ENCODE results near the gene EIF4B. TPM values are rescaled to one million over a fixed set of nuclear protein-coding genes. Genes with fewer than 3 reads are reported as not detected.

EIF4B gene
- total RNA-seq, 6 donors from 2014 or later = 222 to 451 (median 363) TPM

GRCh38 chr12:53060064-53060720 lies 53.9 kb downstream of the EIF4B start:
- TF ChIP-seq CTCF (IDR thresholded peaks at IDR 0.05) (no peak), POLR2AphosphoS5 (IDR thresholded peaks at IDR 0.05) (no peak), EP300 (IDR thresholded peaks at IDR 0.05) (no peak), POLR2A (IDR thresholded peaks at IDR 0.05) (no peak)
- H3K27me3 ChIP-seq = no peaks in the 10 kb centered on the region
- WGBS, 2 donors = 81 to 89% methylated on average over 7 to 17 of the region's 17 CpGs
- ATAC-seq (ENCODE audit: low FRiP score in 2 of 2) (no peak), DNase-seq (no peak)
- H3K27ac ChIP-seq = peak overlapping the region in 3 of 4 donors; percentile 77 to 79 (median 78)
- H3K9me3 ChIP-seq = no peaks in the 10 kb centered on the region
- H3K4me3 ChIP-seq = no peak overlapping the region
- peaks cover 41 to 52% (median 45%) of the 10 kb centered on the region in 4 donors for H3K4me1 ChIP-seq
- H3K36me3 ChIP-seq = peaks cover 26 to 100% (median 84%) of the 10 kb centered on the region in 4 donors

- H3K36me3 ChIP-seq = peaks cover 24 to 100% (median 84%) of the 10 kb centered on the region in 4 donors
- no peaks in the 10 kb centered on the region for H3K27me3 ChIP-seq
- H3K27ac ChIP-seq = peak overlapping the region; percentile 22 to 79 (median 78)
- DNase-seq = peak in 1 of 2 donors; percentile 84
- peaks cover 41 to 48% (median 46%) of the 10 kb centered on the region in 4 donors for H3K4me1 ChIP-seq
- H3K9me3 ChIP-seq = no peaks in the 10 kb centered on the region
- TF ChIP-seq CTCF (IDR thresholded peaks at IDR 0.05) = no peak
- peak in 1 of 4 donors; percentile 15 for TF ChIP-seq POLR2A (IDR thresholded peaks at IDR 0.05)
- TF ChIP-seq POLR2AphosphoS5 (IDR thresholded peaks at IDR 0.05) = no peak
- no peak for TF ChIP-seq EP300 (IDR thresholded peaks at IDR 0.05)
- no peak overlapping the region for H3K4me3 ChIP-seq
- ATAC-seq (ENCODE audit: low FRiP score in 2 of 2) = no peak
- WGBS, 2 donors = 56 to 78% methylated on average over 6 to 16 of the region's 18 CpGs
Observed at GRCh38 chr12:53060721-53061276, 54.5 kb downstream of the EIF4B start.

GRCh38 chr12:53061404-53062010 lies 55.3 kb downstream of the EIF4B start:
- WGBS, 2 donors = 58 to 67% methylated on average over 2 to 5 of the region's 5 CpGs
- Histone ChIP-seq H3K27ac (peak overlapping the region; percentile 22 to 79 (median 78)), H3K36me3 (peaks cover 24 to 100% (median 82%) of the 10 kb centered on the region in 4 donors), H3K9me3 (no peaks in the 10 kb centered on the region), H3K4me3 (no peak overlapping the region), H3K27me3 (no peaks in the 10 kb centered on the region), H3K4me1 (peaks cover 48 to 56% (median 53%) of the 10 kb centered on the region in 4 donors)
- ATAC-seq (ENCODE audit: low FRiP score in 2 of 2) (peak in 1 of 2 donors; percentile 60), DNase-seq (peak in 1 of 2 donors; percentile 82)
- TF ChIP-seq POLR2AphosphoS5 (IDR thresholded peaks at IDR 0.05) (no peak), CTCF (IDR thresholded peaks at IDR 0.05) (peak in 3 of 6 experiments; percentile 30 to 43 (median 35)), POLR2A (IDR thresholded peaks at IDR 0.05) (no peak)

- peak overlapping the region; percentile 33 to 79 (median 78) for H3K27ac ChIP-seq
Observed at GRCh38 chr12:53062011-53062961, 56.0 kb downstream of the EIF4B start.

More at GRCh38 chr12:53062011-53062961, 56.0 kb downstream of the EIF4B start:
- Histone ChIP-seq H3K27me3 (no peaks in the 10 kb centered on the region), H3K36me3 (peaks cover 24 to 97% (median 80%) of the 10 kb centered on the region in 4 donors), H3K9me3 (no peaks in the 10 kb centered on the region), H3K4me3 (no peak overlapping the region), H3K4me1 (peaks cover 48 to 56% (median 54%) of the 10 kb centered on the region in 4 donors)
- DNase-seq (no peak), ATAC-seq (ENCODE audit: low FRiP score in 2 of 2) (no peak)
- TF ChIP-seq CTCF (IDR thresholded peaks at IDR 0.05) = peak in 1 of 6 experiments; percentile 1
- no peak for TF ChIP-seq EP300 (IDR thresholded peaks at IDR 0.05)
- 73 to 77% methylated on average over 14 to 20 of the region's 20 CpGs for WGBS, 2 donors
